GM13976 (cell line): ENCODE data around the gene MISP.
A peak's percentile ranks its signal among the peaks of the same experiment; 100 is the strongest.
"Not testable (repeated sequence)": the region's sequence is repeated elsewhere in the genome, so short reads cannot be mapped to it uniquely, and the experiment has no call there.

ENCODE experiments used
- DNase-seq: peaks from one replicate; pipeline ENCODE4 v3.0.0; 2012; ENCODE audit warnings: low spot score
- in situ Hi-C: fragments of 300-500 bp; cut with MboI; formaldehyde crosslinking; loops from one replicate; pipeline ENCODE4 v1.12.0; 2022; ENCODE audit warnings: low sequenced_read_pairs, mixed read lengths, inconsistent platforms; ENCODE audit not compliant: unreplicated experiment
- TF ChIP-seq, protein P1 (sequence below): IDR thresholded peaks from 2 replicates; pipeline ENCODE4 v1.5.1; 2012; ENCODE audit warnings: borderline replicate concordance, mild to moderate bottlenecking; ENCODE audit not compliant: insufficient read depth; ENCODE audit errors: extremely low read depth, missing control alignments, control extremely low read depth

MISP gene

DNA sequence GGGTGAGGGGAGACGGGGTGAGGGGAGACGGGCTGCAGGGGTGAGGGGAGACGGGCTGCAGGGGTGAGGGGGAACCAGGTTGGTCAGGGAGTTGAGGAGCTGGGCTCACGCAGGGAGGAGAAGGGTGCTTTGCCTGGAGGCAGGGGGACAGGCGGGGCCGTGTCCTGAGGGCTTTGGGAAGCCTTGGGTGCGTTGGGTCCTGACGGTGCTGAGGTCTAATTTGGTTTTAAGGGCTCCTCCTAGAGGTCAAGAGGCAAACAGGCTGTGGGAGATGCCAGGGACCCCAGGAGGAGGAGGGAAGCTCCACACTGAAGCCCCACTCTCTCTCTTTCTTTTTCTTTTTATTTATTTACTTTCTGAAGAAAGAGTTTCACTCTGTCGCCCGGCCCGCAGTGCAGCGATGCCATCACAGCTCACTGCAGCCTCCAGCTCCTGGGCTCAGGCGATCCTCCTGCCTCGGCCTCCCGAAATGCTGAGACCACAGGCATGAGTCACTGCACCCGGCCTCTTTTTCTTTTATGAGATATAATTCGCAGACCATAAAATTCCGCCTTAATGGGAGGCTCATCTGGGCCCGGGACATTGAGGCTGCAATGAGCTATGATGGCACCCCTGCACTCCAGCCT, 9.3 kb upstream of the MISP start:
- peak; percentile 65 for DNase-seq
- in situ Hi-C loops: loop anchor here (25.0 kb wide), 1 partner anchor 154 kb away; the partner anchor contains the start of gene HCN2
- TF ChIP-seq, protein P1, sequence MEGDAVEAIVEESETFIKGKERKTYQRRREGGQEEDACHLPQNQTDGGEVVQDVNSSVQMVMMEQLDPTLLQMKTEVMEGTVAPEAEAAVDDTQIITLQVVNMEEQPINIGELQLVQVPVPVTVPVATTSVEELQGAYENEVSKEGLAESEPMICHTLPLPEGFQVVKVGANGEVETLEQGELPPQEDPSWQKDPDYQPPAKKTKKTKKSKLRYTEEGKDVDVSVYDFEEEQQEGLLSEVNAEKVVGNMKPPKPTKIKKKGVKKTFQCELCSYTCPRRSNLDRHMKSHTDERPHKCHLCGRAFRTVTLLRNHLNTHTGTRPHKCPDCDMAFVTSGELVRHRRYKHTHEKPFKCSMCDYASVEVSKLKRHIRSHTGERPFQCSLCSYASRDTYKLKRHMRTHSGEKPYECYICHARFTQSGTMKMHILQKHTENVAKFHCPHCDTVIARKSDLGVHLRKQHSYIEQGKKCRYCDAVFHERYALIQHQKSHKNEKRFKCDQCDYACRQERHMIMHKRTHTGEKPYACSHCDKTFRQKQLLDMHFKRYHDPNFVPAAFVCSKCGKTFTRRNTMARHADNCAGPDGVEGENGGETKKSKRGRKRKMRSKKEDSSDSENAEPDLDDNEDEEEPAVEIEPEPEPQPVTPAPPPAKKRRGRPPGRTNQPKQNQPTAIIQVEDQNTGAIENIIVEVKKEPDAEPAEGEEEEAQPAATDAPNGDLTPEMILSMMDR: no peak

DNA sequence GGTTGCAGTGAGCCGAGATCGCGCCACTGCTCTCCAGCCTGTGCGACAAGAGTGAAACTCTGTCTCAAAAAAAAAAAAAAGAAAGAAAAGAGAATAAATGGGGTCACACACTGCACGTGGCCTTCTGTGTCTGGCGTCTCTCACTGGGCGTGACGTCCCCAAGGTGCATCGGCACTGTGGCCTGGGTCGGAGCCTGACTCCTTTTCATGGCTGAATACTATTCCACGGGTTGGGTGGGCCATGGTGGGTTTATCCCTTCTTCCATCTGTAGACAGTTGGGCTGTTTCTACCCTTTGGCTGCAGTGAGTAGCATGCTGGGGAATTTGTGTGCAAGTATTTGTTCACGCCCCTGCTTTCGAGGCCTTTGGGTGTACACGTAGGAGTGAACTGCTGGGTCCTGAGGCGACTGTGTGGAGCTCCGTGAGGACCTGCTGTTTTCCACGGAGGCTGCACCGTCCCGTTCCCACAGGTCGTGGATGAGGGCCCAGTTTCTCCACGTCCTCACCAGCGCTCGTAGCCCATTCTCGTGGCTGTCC, 8.3 kb upstream of the MISP start:
- TF ChIP-seq, protein P1: no peak
- in situ Hi-C loops: loop anchor here (25.0 kb wide), 1 partner anchor 155 kb away; the partner anchor contains the start of gene HCN2
- DNase-seq: no peak

DNA sequence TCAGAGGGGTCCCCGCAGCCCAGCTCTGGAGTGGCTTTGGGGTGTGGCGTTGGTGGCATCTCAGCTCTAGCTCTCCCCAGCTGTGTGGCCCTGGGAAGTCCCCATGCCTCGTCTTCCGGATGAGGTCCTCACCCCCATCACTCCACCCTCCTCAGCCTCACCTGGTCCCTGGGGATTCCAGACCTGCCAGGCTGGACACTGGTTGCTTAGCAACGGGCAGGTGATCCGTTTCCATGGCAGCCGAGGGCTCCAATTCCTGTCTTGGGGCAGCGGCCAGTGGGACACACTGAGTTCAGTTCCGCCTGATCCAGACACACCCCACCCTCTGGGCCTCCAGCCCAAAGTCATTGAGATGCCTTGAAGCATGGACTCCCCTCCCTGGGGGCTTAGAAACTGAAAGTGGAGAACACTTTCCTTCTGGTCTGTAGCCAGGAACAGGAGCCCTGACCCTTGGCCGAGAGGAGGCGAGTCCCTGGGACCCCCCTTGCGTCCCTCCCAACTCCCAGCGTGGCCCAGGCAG, 7.7 kb upstream of the MISP start:
- TF ChIP-seq, protein P1: no peak
- DNase-seq: peak; percentile 69
- in situ Hi-C loops: loop anchor here (25.0 kb wide), 1 partner anchor 156 kb away; the partner anchor contains the start of gene HCN2

DNA sequence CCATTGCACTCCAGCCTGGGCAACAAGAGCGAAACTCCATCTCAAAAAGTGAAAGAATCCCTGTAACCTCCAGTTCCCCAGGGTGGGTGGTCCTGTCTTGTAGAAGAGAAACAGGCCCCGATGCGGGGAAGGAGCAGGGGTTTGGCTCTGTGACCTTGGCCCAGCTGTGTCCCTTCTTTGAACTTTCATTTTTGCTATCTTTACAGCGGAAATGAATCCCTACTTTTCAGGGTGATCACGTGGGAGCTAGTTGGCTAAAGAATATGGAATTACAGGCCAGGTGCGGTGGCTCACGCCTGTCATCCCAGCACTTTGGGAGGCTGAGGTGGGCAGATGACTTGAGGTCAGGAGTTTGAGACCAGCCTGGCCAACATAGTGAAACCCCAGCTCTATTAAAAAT, 5.8 kb upstream of the MISP start:
- in situ Hi-C loops: loop anchor here (25.0 kb wide), 1 partner anchor 158 kb away; the partner anchor contains the start of gene HCN2
- DNase-seq: not testable (repeated sequence)

DNA sequence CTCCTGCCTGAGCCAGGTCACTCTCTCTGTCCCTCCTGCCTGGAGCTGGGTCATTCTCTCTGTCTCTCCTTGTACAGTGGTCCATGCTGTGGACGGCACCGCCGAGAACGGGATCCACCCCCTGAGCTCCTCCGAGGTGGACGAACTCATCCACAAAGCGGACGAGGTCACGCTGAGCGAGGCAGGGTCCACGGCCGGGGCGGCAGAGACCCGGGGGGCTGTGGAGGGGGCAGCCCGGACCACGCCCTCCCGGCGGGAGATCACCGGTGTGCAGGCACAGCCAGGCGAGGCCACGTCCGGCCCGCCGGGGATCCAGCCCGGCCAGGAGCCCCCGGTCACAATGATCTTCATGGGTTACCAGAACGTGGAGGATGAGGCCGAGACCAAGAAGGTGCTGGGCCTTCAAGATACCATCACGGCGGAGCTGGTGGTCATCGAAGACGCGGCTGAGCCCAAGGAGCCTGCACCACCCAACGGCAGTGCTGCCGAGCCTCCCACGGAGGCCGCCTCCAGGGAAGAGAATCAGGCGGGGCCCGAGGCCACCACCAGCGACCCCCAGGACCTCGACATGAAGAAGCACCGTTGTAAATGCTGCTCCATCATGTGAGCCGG, 4.6 kb upstream of the MISP start:
- no peak for DNase-seq
- TF ChIP-seq, protein P1: no peak
- in situ Hi-C loops: loop anchor here (25.0 kb wide), 1 partner anchor 159 kb away; the partner anchor contains the start of gene HCN2

DNA sequence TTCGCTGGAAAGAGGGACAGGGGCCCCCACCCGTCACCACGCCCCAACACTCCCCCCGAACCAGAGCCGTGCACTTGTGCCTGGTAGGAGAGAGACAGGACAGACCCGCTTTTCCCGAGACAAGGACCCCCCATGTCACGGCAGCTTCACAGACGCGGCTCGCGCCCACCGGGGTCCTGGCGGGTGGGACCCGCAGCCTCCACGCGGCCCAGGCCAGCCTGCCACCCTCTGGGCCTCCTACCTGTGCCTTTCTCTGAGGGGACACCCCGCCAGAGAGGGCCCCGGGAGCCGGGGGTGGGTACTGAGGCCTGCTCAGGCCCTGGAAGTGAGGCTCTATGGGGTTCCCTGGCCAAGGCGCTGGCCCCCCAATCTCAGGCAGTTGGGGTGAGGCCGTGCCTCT, 4.0 kb upstream of the MISP start:
- in situ Hi-C loops: loop anchor here (25.0 kb wide), 1 partner anchor 160 kb away; the partner anchor contains the start of gene HCN2
- DNase-seq: no peak

More for the DNA sequence above, 4.0 kb upstream of the MISP start:
- TF ChIP-seq, protein P1: no peak
